ENCODE results near the gene AADACL4.

GRCh38 chr1:12603224-12603623 lies 40.7 kb upstream of the AADACL4 start:
- TF ChIP-seq, protein P1, sequence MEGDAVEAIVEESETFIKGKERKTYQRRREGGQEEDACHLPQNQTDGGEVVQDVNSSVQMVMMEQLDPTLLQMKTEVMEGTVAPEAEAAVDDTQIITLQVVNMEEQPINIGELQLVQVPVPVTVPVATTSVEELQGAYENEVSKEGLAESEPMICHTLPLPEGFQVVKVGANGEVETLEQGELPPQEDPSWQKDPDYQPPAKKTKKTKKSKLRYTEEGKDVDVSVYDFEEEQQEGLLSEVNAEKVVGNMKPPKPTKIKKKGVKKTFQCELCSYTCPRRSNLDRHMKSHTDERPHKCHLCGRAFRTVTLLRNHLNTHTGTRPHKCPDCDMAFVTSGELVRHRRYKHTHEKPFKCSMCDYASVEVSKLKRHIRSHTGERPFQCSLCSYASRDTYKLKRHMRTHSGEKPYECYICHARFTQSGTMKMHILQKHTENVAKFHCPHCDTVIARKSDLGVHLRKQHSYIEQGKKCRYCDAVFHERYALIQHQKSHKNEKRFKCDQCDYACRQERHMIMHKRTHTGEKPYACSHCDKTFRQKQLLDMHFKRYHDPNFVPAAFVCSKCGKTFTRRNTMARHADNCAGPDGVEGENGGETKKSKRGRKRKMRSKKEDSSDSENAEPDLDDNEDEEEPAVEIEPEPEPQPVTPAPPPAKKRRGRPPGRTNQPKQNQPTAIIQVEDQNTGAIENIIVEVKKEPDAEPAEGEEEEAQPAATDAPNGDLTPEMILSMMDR (IDR thresholded peaks at IDR 0.05; ENCODE audit: poor library complexity), result no peak
- no peak for TF ChIP-seq EZH2phosphoT487 (IDR thresholded peaks at IDR 0.05; ENCODE audit: low read depth, severe bottlenecking, unreplicated experiment)

Data from hepatocyte (in vitro differentiated cells).